Regular cardiac myocyte (primary cell): ENCODE measurements around the gene SLFN5. TPM values are rescaled to one million over a fixed set of nuclear protein-coding genes. Genes with fewer than 3 reads are reported as not detected.

Experiments used
- total RNA-seq: library from RNA; depleted of rRNA; stranded (reverse); fragments of >200 nt; gene quantifications from 2 replicates; pipeline ENCODE4 v1.2.3, GENCODE V29; 2014

SLFN5 gene
- 52.7 and 58.9 TPM in 2 replicates for total RNA-seq

DNA sequence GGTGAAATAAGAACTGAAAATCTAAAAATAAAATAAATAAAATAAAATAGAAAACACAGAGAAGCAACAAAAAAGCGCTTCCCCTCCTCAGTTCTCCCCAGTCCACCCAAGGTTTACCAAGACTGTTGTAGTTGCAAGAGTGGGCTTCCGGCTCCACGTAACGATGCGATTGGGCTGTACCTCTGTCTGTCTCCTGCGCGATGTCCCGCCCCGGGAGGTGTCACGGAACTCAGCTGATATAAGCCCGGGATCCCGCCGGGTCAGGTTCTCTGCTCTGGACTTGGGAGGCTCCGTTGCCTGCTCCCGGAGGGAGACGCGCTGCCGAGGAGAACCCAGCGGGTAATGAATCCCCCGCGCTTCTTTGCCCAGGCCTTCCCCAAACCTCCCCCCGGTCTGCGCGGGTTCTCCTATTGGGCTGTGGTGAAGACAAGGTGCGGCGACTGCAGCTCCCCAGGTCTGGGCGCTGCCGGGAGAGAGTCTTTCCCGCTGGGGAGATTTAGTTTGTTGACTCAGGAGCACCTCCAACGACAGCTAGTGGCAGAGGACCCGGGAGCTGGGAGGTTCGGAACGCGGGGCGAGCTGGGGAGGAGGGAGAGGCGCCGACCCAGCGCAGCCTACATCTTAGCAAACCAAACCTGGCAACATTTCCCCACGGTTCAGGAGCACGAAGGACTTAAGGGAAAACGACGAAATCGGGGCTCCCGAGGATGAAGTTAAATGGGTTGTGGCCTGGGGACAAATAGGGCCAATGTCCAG is at the start of gene SLFN5:
TSS of gene SLFN5 (plus strand) at position 268 of the 756 bp plus-strand sequence. CDS start 15,619 bp downstream, outside the sequence.

GRCh38 chr17:35194001-35194400 is 48.9 kb upstream of the SLFN5 start, which contains the start of gene SLC35G3:
SLC35G3 (minus strand) TSS chr17:35194393; CDS start chr17:35194307, 86 bp downstream.

Other genes with a start within 250 kb of the SLFN5 start
- gene RFFL, start 179.4 kb upstream of the SLFN5 start, total RNA-seq, result 5.4 and 13.4 TPM in 2 replicates
- 4.8 and 13.6 TPM in 2 replicates for gene RAD51D, start 123.2 kb upstream of the SLFN5 start, total RNA-seq
- gene FNDC8, start 121.5 kb upstream of the SLFN5 start, total RNA-seq, result not detected in 2 replicates
- 20.3 and 26.6 TPM in 2 replicates for gene NLE1, start 100.8 kb upstream of the SLFN5 start, total RNA-seq
- not detected in 2 replicates for gene UNC45B, start 95.3 kb upstream of the SLFN5 start, total RNA-seq
- gene SLC35G3, start 48.7 kb upstream of the SLFN5 start, total RNA-seq, result not detected in 2 replicates
- gene SLFN11, start 130.5 kb downstream of the SLFN5 start, total RNA-seq, result 84.3 and 125 TPM in 2 replicates
- gene SLFN12, start 189.4 kb downstream of the SLFN5 start, total RNA-seq, result 41.2 and 43.1 TPM in 2 replicates
- gene SLFN13, start 205.7 kb downstream of the SLFN5 start, total RNA-seq, result 1.4 and 4.8 TPM in 2 replicates